Panc1 (cell line): ENCODE results near the gene CMTM4. TPM values are rescaled to one million over a fixed set of nuclear protein-coding genes. Genes with fewer than 3 reads are reported as not detected.

Experiments
- ATAC-seq: fragments of 200-7000 bp; cut with Tn5 transposase; 2 replicates; pipeline ENCODE4 v1.9.1; 2020; ENCODE audit warnings: mild to moderate bottlenecking, moderate library complexity
- BruUV-seq: library from RNA; stranded (reverse); fragments of 400-500 nt; replicated peaks from 2 replicates; lab custom pipeline; 2021; lab: Mats Ljungman, UMichigan
- CTCF ChIA-PET: fragments of 300-600 bp; sonication (Branson Sonifier 250); formaldehyde crosslinking; loops from one replicate; lab custom pipeline; 2022; ENCODE audit warnings: antibody characterized with exemption; lab: Charles Lee
- POLR2A ChIA-PET: fragments of 300-600 bp; sonication (Branson Sonifier 250); formaldehyde crosslinking; loops from one replicate; lab custom pipeline; 2022; ENCODE audit warnings: antibody characterized with exemption; lab: Charles Lee
- DNase-seq: peaks from one replicate; pipeline ENCODE4 v3.0.0-alpha.2; 2010; ENCODE audit warnings: low read depth, low spot score
- H3K27ac ChIP-seq: 2 replicates; pipeline ENCODE4 v1.5.1; 2011; ENCODE audit warnings: mild to moderate bottlenecking, low read length, inconsistent platforms
- H3K27me3 ChIP-seq: fragments of 200-500 bp; sonication (Bioruptor generic); 2 replicates; pipeline ENCODE4 v1.6.0; 2014; ENCODE audit warnings: low read length, inconsistent platforms; ENCODE audit not compliant: control insufficient read depth, insufficient read depth
- H3K36me3 ChIP-seq: fragments of 200-500 bp; sonication (Bioruptor generic); 2 replicates; pipeline ENCODE4 v1.5.1; 2014; ENCODE audit warnings: inconsistent platforms, mild to moderate bottlenecking, low read length, moderate library complexity; ENCODE audit not compliant: control insufficient read depth, insufficient read depth
- H3K4me1 ChIP-seq: 2 replicates; pipeline ENCODE4 v1.5.1; 2011; ENCODE audit warnings: inconsistent platforms, mild to moderate bottlenecking, low read length, moderate library complexity; ENCODE audit not compliant: control insufficient read depth, insufficient read depth
- H3K4me3 ChIP-seq, 2 experiments: 2 replicates each; pipeline ENCODE4 v1.5.1; 2011 to 2012; ENCODE audit warnings: low read depth in 2 of 2, low read length in 2 of 2, mild to moderate bottlenecking in 2 of 2, inconsistent platforms in 1 of 2, moderate library complexity in 1 of 2
- H3K9me3 ChIP-seq: fragments of 200-500 bp; sonication (Bioruptor generic); 2 replicates; pipeline ENCODE4 v1.5.1; 2014; ENCODE audit warnings: low read depth, mild to moderate bottlenecking, inconsistent platforms, low read length, moderate library complexity; ENCODE audit not compliant: control insufficient read depth, insufficient read depth
- POLR2AphosphoS5 ChIP-seq: IDR thresholded peaks from 2 replicates; pipeline ENCODE4 v1.6.1; 2012; ENCODE audit warnings: mild to moderate bottlenecking, low read depth, low read length, moderate library complexity
- SIN3A ChIP-seq: IDR thresholded peaks from 2 replicates; pipeline ENCODE4 v1.6.1; 2012; ENCODE audit warnings: low read depth, mild to moderate bottlenecking, low read length, moderate library complexity, borderline replicate concordance; ENCODE audit not compliant: insufficient read depth
- TCF7L2 ChIP-seq: IDR thresholded peaks from 2 replicates; pipeline ENCODE4 v1.6.1; 2011; ENCODE audit warnings: mild to moderate bottlenecking, low read depth, low read length, inconsistent platforms
- in situ Hi-C: cut with HindIII; loops from 2 replicates; pipeline ENCODE4 v1.10.0; 2016; ENCODE audit warnings: low sequenced_read_pairs, low pct_unique_long_range_greater_than_20kb
- intact Hi-C: fragments of 100-400 bp; cut with micrococcal nuclease; formaldehyde crosslinking; loops from one replicate; pipeline ENCODE4 v1.10.0; 2022; ENCODE audit not compliant: unreplicated experiment
- total RNA-seq: library from RNA; stranded (reverse); gene quantifications from one replicate; pipeline ENCODE4 v1.2.1, GENCODE V29; 2021; ENCODE audit not compliant: unreplicated experiment
- TF ChIP-seq, protein P1 (sequence below), 2 experiments: IDR thresholded peaks; 2 replicates each; pipeline ENCODE4 v1.6.1; 2011 to 2012; ENCODE audit warnings: low read depth in 2 of 2, control low read depth in 1 of 2, low read length in 1 of 2, mild to moderate bottlenecking in 1 of 2, moderate library complexity in 1 of 2; ENCODE audit not compliant: insufficient read depth in 1 of 2
- TF ChIP-seq, protein P2 (sequence below): fragments of 450-650 bp; IDR thresholded peaks from 2 replicates; pipeline ENCODE4 v1.5.1; 2017; ENCODE audit warnings: mild to moderate bottlenecking

CMTM4 gene
- total RNA-seq, 1 experiment from 2014 or later = 51.9 TPM

DNA sequence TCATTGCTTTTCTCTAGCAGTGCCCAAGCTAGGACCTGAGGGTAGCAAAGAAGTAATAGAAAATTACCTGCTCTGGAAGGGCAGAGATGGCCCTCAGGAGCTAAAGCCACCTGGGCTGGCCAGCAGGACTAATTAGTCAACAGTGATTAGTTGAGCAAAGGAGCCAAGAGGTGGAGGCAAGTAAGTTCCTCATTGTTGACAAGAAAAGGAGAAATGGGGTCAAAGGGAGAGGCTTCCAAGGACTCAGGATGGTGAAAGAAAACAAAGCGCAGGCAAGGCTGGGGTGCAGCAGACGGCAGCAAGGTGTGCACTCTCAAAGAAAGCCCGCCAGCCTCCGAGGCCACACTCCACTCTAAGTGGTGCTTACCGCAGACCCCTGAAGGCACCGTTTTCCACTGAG is 44.6 kb downstream of the CMTM4 start:
- TF ChIP-seq, protein P1, sequence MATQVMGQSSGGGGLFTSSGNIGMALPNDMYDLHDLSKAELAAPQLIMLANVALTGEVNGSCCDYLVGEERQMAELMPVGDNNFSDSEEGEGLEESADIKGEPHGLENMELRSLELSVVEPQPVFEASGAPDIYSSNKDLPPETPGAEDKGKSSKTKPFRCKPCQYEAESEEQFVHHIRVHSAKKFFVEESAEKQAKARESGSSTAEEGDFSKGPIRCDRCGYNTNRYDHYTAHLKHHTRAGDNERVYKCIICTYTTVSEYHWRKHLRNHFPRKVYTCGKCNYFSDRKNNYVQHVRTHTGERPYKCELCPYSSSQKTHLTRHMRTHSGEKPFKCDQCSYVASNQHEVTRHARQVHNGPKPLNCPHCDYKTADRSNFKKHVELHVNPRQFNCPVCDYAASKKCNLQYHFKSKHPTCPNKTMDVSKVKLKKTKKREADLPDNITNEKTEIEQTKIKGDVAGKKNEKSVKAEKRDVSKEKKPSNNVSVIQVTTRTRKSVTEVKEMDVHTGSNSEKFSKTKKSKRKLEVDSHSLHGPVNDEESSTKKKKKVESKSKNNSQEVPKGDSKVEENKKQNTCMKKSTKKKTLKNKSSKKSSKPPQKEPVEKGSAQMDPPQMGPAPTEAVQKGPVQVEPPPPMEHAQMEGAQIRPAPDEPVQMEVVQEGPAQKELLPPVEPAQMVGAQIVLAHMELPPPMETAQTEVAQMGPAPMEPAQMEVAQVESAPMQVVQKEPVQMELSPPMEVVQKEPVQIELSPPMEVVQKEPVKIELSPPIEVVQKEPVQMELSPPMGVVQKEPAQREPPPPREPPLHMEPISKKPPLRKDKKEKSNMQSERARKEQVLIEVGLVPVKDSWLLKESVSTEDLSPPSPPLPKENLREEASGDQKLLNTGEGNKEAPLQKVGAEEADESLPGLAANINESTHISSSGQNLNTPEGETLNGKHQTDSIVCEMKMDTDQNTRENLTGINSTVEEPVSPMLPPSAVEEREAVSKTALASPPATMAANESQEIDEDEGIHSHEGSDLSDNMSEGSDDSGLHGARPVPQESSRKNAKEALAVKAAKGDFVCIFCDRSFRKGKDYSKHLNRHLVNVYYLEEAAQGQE (IDR thresholded peaks at IDR 0.05; ENCODE audit: insufficient read depth in 1 of 2, low read depth in 2 of 2, low read length in 1 of 2) = no peak
- TF ChIP-seq TCF7L2 (no peak), SIN3A (no peak), POLR2AphosphoS5 (no peak)
- TF ChIP-seq, protein P2, sequence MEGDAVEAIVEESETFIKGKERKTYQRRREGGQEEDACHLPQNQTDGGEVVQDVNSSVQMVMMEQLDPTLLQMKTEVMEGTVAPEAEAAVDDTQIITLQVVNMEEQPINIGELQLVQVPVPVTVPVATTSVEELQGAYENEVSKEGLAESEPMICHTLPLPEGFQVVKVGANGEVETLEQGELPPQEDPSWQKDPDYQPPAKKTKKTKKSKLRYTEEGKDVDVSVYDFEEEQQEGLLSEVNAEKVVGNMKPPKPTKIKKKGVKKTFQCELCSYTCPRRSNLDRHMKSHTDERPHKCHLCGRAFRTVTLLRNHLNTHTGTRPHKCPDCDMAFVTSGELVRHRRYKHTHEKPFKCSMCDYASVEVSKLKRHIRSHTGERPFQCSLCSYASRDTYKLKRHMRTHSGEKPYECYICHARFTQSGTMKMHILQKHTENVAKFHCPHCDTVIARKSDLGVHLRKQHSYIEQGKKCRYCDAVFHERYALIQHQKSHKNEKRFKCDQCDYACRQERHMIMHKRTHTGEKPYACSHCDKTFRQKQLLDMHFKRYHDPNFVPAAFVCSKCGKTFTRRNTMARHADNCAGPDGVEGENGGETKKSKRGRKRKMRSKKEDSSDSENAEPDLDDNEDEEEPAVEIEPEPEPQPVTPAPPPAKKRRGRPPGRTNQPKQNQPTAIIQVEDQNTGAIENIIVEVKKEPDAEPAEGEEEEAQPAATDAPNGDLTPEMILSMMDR = no peak
- ChIA-PET POLR2A (no interaction called here), CTCF (interaction anchor here (0.6 to 2.1 kb wide), 4 partner anchors 9 to 179 kb away, joined by 3 to 12 read pairs (median 6); partner anchors contain the start of gene NAE1)
- peaks cover 7% of the 10 kb centered on the region; the same call in 1 of the 2 replicates for H3K4me1 ChIP-seq
- no TSS peak for BruUV-seq
- in situ Hi-C loops (no loop called here), intact Hi-C loops (no loop called here)
- H3K4me3 ChIP-seq = no peak overlapping the region
- H3K36me3 ChIP-seq = no peaks in the 10 kb centered on the region
- ATAC-seq (no peak), DNase-seq (no peak)
- H3K27me3 ChIP-seq = no peaks in the 10 kb centered on the region
- H3K27ac ChIP-seq = no peak overlapping the region
- no peaks in the 10 kb centered on the region for H3K9me3 ChIP-seq

DNA sequence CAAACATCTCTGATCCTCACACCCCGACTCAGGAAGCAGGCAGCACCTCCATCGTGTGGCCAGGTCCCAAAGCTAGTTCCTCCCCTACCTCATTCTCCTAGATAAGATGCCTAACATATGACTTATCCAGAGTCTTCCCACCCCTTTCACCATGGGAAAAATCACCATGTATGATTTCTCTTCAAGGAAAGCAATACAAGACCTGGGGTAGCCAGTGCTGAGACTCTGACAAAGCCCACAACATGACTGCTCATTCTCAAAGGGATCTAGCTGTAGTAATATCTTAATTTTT is 45.1 kb downstream of the CMTM4 start:
- in situ Hi-C loops = no loop called here
- POLR2A ChIA-PET = no interaction called here
- peak overlapping the region; percentile 22 to 49; a peak in 3 of 4 replicates for H3K4me3 ChIP-seq

More for the DNA sequence above, 45.1 kb downstream of the CMTM4 start:
- no peak for TF ChIP-seq POLR2AphosphoS5
- TF ChIP-seq, protein P2 = no peak
- no peak for TF ChIP-seq SIN3A
- no peak for TF ChIP-seq TCF7L2
- intact Hi-C loops = no loop called here
- no peak for DNase-seq
- no peaks in the 10 kb centered on the region for H3K9me3 ChIP-seq
- peaks cover 7% of the 10 kb centered on the region; the same call in 1 of the 2 replicates for H3K4me1 ChIP-seq
- H3K27me3 ChIP-seq = no peaks in the 10 kb centered on the region
- H3K27ac ChIP-seq = peak overlapping the region; percentile 2; the same call in 1 of the 2 replicates
- no peak for ATAC-seq
- CTCF ChIA-PET = interaction anchor here (0.7 to 2.1 kb wide), 4 partner anchors 10 to 179 kb away, joined by 3 to 12 read pairs (median 6); partner anchors contain the start of gene NAE1
- no peaks in the 10 kb centered on the region for H3K36me3 ChIP-seq
- no TSS peak for BruUV-seq
